K562 (cell line): ENCODE results near the gene PALMD. TPM values are rescaled to one million over a fixed set of nuclear protein-coding genes. Genes with fewer than 3 reads are reported as not detected.

Experiments used
- ATAC-seq: fragments of 200-7000 bp; cut with Tn5 transposase; 3 replicates; pipeline ENCODE4 v1.9.1; 2020; ENCODE audit warnings: moderate library complexity
- BruUV-seq: library from RNA; stranded (reverse); fragments of 400-500 nt; replicated peaks from 2 replicates; lab custom pipeline; 2021; lab: Mats Ljungman, UMichigan
- CTCF ChIA-PET: fragments of 300-600 bp; formaldehyde crosslinking; extraction: SDS; loops from one replicate; lab custom pipeline; 2021; ENCODE audit warnings: low intra/inter-chr PET ratio; lab: Yijun Ruan, JAX
- POLR2A ChIA-PET: fragments of 300-600, 350-650 bp; sonication (Branson Sonifier 250); formaldehyde crosslinking; extraction: SDS; loops from one replicate; lab custom pipeline; 2021; ENCODE audit warnings: antibody characterized with exemption, inconsistent platforms; lab: Yijun Ruan, JAX
- DNase-seq, 4 experiments: peaks; one replicate each; pipeline versions ENCODE4 v3.0.0 to v3.0.0-alpha.2; 2011 to 2018; ENCODE audit warnings: low spot score in 3 of 4, mixed read lengths in 3 of 4; ENCODE audit errors: extremely low read depth in 1 of 4
- FAIRE-seq: peaks from 2 replicates; lab custom pipeline; 2011; peaks lifted over from hg19 to GRCh38; lab: Jason Lieb, UNC
- H2AFZ ChIP-seq: 2 replicates; pipeline ENCODE4 v1.6.0; 2011; ENCODE audit warnings: low read depth, low read length, control low read depth, inconsistent platforms
- H3K27ac ChIP-seq: fragments of 200-600 bp; 3 replicates; pipeline ENCODE4 v1.8.0; 2011; ENCODE audit warnings: low read depth, mild to moderate bottlenecking, control low read depth, inconsistent platforms, low read length, moderate library complexity, mixed read lengths; ENCODE audit errors: extremely low read depth
- H3K27me3 ChIP-seq, 2 experiments: fragments of 300-600 bp in 1 of 2; 2 replicates in 1 of 2; 3 replicates in 1 of 2; pipeline versions ENCODE4 v1.6.0 to v1.8.0; 2011; ENCODE audit warnings: inconsistent platforms in 2 of 2, low read length in 2 of 2, mild to moderate bottlenecking in 1 of 2, mixed read lengths in 1 of 2, moderate library complexity in 1 of 2; ENCODE audit not compliant: control insufficient read depth in 2 of 2, insufficient read depth in 2 of 2
- H3K36me3 ChIP-seq: fragments of 300-600 bp; 3 replicates; pipeline ENCODE4 v1.8.0; 2011; ENCODE audit warnings: mild to moderate bottlenecking, low read length, inconsistent platforms; ENCODE audit not compliant: control insufficient read depth, insufficient read depth
- H3K4me1 ChIP-seq, 2 experiments: fragments of 200-600 bp in 1 of 2; replicated peaks in 1 of 2; 2 replicates in 1 of 2; 3 replicates in 1 of 2; pipeline versions ENCODE4 v1.5.1 to v1.8.0; 2011; ENCODE audit warnings: inconsistent platforms in 2 of 2, low read length in 2 of 2, mild to moderate bottlenecking in 1 of 2, mixed read lengths in 1 of 2, moderate library complexity in 1 of 2; ENCODE audit not compliant: control insufficient read depth in 2 of 2, insufficient read depth in 2 of 2
- H3K4me2 ChIP-seq: 2 replicates; pipeline ENCODE4 v1.6.1; 2011; ENCODE audit warnings: low read length, control low read depth, inconsistent platforms, mixed read lengths; ENCODE audit not compliant: insufficient read depth
- H3K4me3 ChIP-seq: fragments of 200-600 bp; sonication (generic), shearing (Covaris generic); 2 replicates; pipeline ENCODE4 v1.5.1; 2016; ENCODE audit warnings: control low read depth, inconsistent platforms
- H3K79me2 ChIP-seq: fragments of 200-600 bp; 3 replicates; pipeline ENCODE4 v1.8.0; 2011; ENCODE audit warnings: low read length, inconsistent platforms; ENCODE audit not compliant: control insufficient read depth, insufficient read depth
- H3K9ac ChIP-seq, 2 experiments: 2 replicates each; pipeline versions ENCODE4 v1.6.0 to v1.6.1; 2011; ENCODE audit warnings: low read depth in 2 of 2, low read length in 2 of 2, control low read depth in 1 of 2, inconsistent platforms in 1 of 2, mild to moderate bottlenecking in 1 of 2, mixed read lengths in 1 of 2; ENCODE audit not compliant: insufficient read depth in 1 of 2
- H3K9me1 ChIP-seq: one replicate; pipeline ENCODE4 v1.6.0; 2011; ENCODE audit warnings: inconsistent platforms, mild to moderate bottlenecking, low read length, moderate library complexity; ENCODE audit not compliant: control insufficient read depth, insufficient read depth
- H3K9me3 ChIP-seq: replicated peaks from 2 replicates; pipeline ENCODE4 v1.5.1; 2011; ENCODE audit warnings: low read depth, low read length, inconsistent platforms; ENCODE audit not compliant: control insufficient read depth, insufficient read depth
- H4K20me1 ChIP-seq: replicated peaks from 2 replicates; pipeline ENCODE4 v1.6.1; 2011; ENCODE audit warnings: low read length, inconsistent platforms, mixed read lengths; ENCODE audit not compliant: control insufficient read depth, insufficient read depth
- BRF2 ChIP-seq: IDR thresholded peaks from 3 replicates; pipeline ENCODE4 v1.6.1; 2011; ENCODE audit warnings: borderline replicate concordance, mild to moderate bottlenecking; ENCODE audit not compliant: insufficient read length, insufficient read depth
- JUNB ChIP-seq: fragments of 450-650 bp; formaldehyde crosslinking; conservative IDR thresholded peaks from 2 replicates; pipeline ENCODE4 v1.4.0; 2020; ENCODE audit warnings: mild to moderate bottlenecking
- MITF ChIP-seq: IDR thresholded peaks from 2 replicates; pipeline ENCODE4 v1.6.1; 2014; ENCODE audit warnings: antibody characterized with exemption
- NFE2L1 ChIP-seq: fragments of 450-650 bp; IDR thresholded peaks from 2 replicates; pipeline ENCODE4 v1.6.1; 2016; ENCODE audit warnings: missing genetic modification characterization, low read depth, mild to moderate bottlenecking, missing compliant biosample characterization, moderate library complexity, borderline replicate concordance
- POLR2B ChIP-seq: fragments of 450-650 bp; IDR thresholded peaks from 2 replicates; pipeline ENCODE4 v1.6.1; 2018; ENCODE audit warnings: low read depth; ENCODE audit not compliant: partially characterized antibody
- RERE ChIP-seq: sonication (generic); formaldehyde crosslinking; IDR thresholded peaks from 2 replicates; pipeline ENCODE4 v1.8.0; 2023; ENCODE audit warnings: missing genetic modification reagents, mild to moderate bottlenecking, borderline replicate concordance
- SETDB1 ChIP-seq: IDR thresholded peaks from one replicate; pipeline ENCODE4 v1.6.1; 2012; ENCODE audit warnings: low read length, control low read depth, inconsistent platforms
- SMARCA5 ChIP-seq: fragments of 450-650 bp; IDR thresholded peaks from 2 replicates; pipeline ENCODE4 v1.6.1; 2016
- ZNF436 ChIP-seq: fragments of 250-450, 450-650 bp; sonication (Bioruptor Pico); formaldehyde crosslinking; IDR thresholded peaks from 2 replicates; pipeline ENCODE4 v1.7.0; 2020; ENCODE audit warnings: mild to moderate bottlenecking
- ZNF589 ChIP-seq: fragments of 200-800 bp; sonication (Bioruptor generic); IDR thresholded peaks from 2 replicates; pipeline ENCODE4 v1.6.1; 2016; ENCODE audit warnings: low read depth, missing genetic modification characterization, missing compliant biosample characterization
- ZNF707 ChIP-seq: fragments of 250-450 bp; sonication (Bioruptor Pico); conservative IDR thresholded peaks from 2 replicates; pipeline ENCODE4 v1.8.0; 2022; ENCODE audit warnings: inconsistent platforms, mild to moderate bottlenecking, moderate library complexity
- ZNF717 ChIP-seq: fragments of 250-450 bp; sonication (Bioruptor Pico); IDR thresholded peaks from 2 replicates; pipeline ENCODE4 v1.5.0; 2021
- WGBS: fragments of 100-300 bp; shearing (Covaris generic); methylation state at CpG from one replicate; pipeline ENCODE4 v1.1.6; 2016; ENCODE audit warnings: low coverage, mixed read lengths; ENCODE audit not compliant: insufficient coverage; ENCODE audit errors: missing lambda C conversion rate; 5-methylcytosine and 5-hydroxymethylcytosine counted together
- in situ Hi-C: fragments of 300-500 bp; cut with MboI; formaldehyde crosslinking; loops from 4 replicates; pipeline ENCODE4 v1.15.0; 2018; ENCODE audit warnings: inconsistent platforms, mixed read lengths
- intact Hi-C: fragments of 100-400 bp; cut with micrococcal nuclease; formaldehyde crosslinking; loops from 2 replicates; pipeline ENCODE4 v1.14.2; 2022
- polyA plus RNA-seq, 8 experiments: library from polyadenylated mRNA; depleted of rRNA in 4 of 8; stranded (reverse) in 5 of 8; unstranded in 3 of 8; fragments of >200 nt; fragmentation: Nextera tagmentation in 2 of 8; fragmentation: Illumina TruSeq in 1 of 8; extraction: Ambion mirVana in 2 of 8; extraction: Trizol in 1 of 8; gene quantifications; 2 replicates each; pipeline versions ENCODE4 v1.2.1 to v1.2.3, GENCODE V29; 2011 to 2014; ENCODE audit warnings: inconsistent platforms in 1 of 8, missing spikeins in 1 of 8
- total RNA-seq, 7 experiments: library from RNA; depleted of rRNA in 6 of 7; stranded (reverse); fragments of >200 nt in 6 of 7; fragmentation: Illumina TruSeq in 2 of 7; extraction: Trizol in 2 of 7; gene quantifications; 2 replicates each; pipeline versions ENCODE4 v1.2.1 to v1.2.3, GENCODE V29; 2011 to 2021; ENCODE audit warnings: low replicate concordance in 1 of 7
- TF ChIP-seq, protein P1 (sequence below): sonication (generic); formaldehyde crosslinking; IDR thresholded peaks from 2 replicates; pipeline ENCODE4 v1.9.0; 2022; ENCODE audit warnings: mild to moderate bottlenecking, missing genetic modification reagents

PALMD gene
- total and polyA plus RNA-seq, 9 of the 15 experiments (the other 6 are each of a cell fraction or from before 2014, with no cell fraction given): 2.7 to 13.5 (median 5.4) TPM

DNA sequence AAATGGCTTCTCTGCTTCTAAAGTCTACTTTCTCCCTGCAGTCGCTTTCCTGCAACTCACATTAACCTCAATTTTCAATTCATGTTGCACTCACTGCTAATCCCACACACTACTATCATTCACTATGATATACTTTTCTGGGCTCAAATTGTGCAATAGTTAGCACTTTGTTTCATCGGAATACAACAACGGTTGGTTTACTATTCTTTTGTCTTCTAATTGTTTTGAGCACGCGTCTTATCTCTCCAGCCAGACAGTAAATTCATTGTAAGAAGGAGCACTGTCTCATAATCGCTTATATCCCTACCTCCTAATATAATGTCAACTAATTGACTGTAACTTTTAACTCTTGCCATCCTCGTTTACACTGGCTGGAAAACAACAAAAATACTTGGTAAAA, 3.9 kb upstream of the PALMD start:
- ATAC-seq (no peak), FAIRE-seq (no peak), DNase-seq (peak in 3 of 4 experiments; percentile 11 to 50 (median 23))
- peaks cover 10 to 37% of the 10 kb centered on the region in 2 experiments; a peak in 4 of 5 replicates for H3K4me1 ChIP-seq
- no peaks in the 10 kb centered on the region for H3K36me3 ChIP-seq
- no peaks in the 10 kb centered on the region; the same call in 2 of the 3 replicates for H3K79me2 ChIP-seq
- no peaks in the 10 kb centered on the region for H3K27me3 ChIP-seq
- peak overlapping the region; percentile 79 for H2AFZ ChIP-seq
- ChIA-PET POLR2A (no interaction called here), CTCF (no interaction called here)
- BruUV-seq: no TSS peak
- H4K20me1 ChIP-seq: no peaks in the 10 kb centered on the region
- H3K4me2 ChIP-seq: 0 out of 2 replicates have a peak overlapping the region, but pooled peaks have one; percentile 2
- no peaks in the 10 kb centered on the region for H3K9me3 ChIP-seq
- intact Hi-C loops: no loop called here
- no peak overlapping the region for H3K9ac ChIP-seq
- H3K27ac ChIP-seq: peak overlapping the region; percentile 28; the same call in 2 of the 3 replicates
- in situ Hi-C loops: no loop called here
- no peaks in the 10 kb centered on the region for H3K9me1 ChIP-seq
- 4% methylated on average over 7 of the region's 7 CpGs for WGBS
- no peak overlapping the region for H3K4me3 ChIP-seq
- TF ChIP-seq POLR2B (no peak), ZNF436 (no peak), ZNF707 (CRISPR knock-in tag) (no peak), JUNB (CRISPR knock-in tag) (no peak), ZNF589 (CRISPR knock-in tag) (no peak), RERE (CRISPR knock-in tag) (no peak), MITF (no peak), NFE2L1 (tag) (no peak), SETDB1 (no peak), SMARCA5 (no peak), BRF2 (no peak), ZNF717 (CRISPR knock-in tag) (no peak)
- TF ChIP-seq, protein P1, sequence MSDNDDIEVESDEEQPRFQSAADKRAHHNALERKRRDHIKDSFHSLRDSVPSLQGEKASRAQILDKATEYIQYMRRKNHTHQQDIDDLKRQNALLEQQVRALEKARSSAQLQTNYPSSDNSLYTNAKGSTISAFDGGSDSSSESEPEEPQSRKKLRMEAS (CRISPR knock-in tag): no peak
